Spleen (tissue), 11 donors: Measurements from ENCODE around the gene E2F8. TPM values are rescaled to one million over a fixed set of nuclear protein-coding genes. Genes with fewer than 3 reads are reported as not detected.

ENCODE experiments used
- DNase-seq: peaks from one replicate; pipeline ENCODE4 v3.0.0-alpha.2; 2020
- H3K27ac ChIP-seq, 8 donors: fragments of 200-600 bp; sonication (generic) in 7 of 8; 1 replicate in 4 of 8; 2 replicates in 4 of 8; pipeline versions ENCODE4 v1.5.0 to v1.8.0; 2016 to 2021; ENCODE audit warnings: inconsistent platforms in 4 of 8, mild to moderate bottlenecking in 4 of 8, moderate library complexity in 1 of 8
- H3K27me3 ChIP-seq, 7 donors: fragments of 200-600 bp; sonication (generic) in 6 of 7; replicated peaks in 1 of 7; 1 replicate in 4 of 7; 2 replicates in 3 of 7; pipeline versions ENCODE4 v1.5.0 to v1.8.0; 2016 to 2021; ENCODE audit warnings: inconsistent platforms in 3 of 7, mild to moderate bottlenecking in 1 of 7
- H3K36me3 ChIP-seq, 6 donors: fragments of 200-600 bp; sonication (generic) in 5 of 6; 1 replicate in 4 of 6; 2 replicates in 2 of 6; pipeline versions ENCODE4 v1.5.0 to v1.8.0; 2016 to 2021; ENCODE audit warnings: inconsistent platforms in 2 of 6
- H3K4me1 ChIP-seq, 6 donors: fragments of 200-600 bp; sonication (generic) in 5 of 6; 1 replicate in 3 of 6; 2 replicates in 3 of 6; pipeline versions ENCODE4 v1.5.0 to v1.8.0; 2016 to 2021; ENCODE audit warnings: inconsistent platforms in 3 of 6
- H3K4me3 ChIP-seq, 8 donors: fragments of 200-600 bp; sonication (generic) in 7 of 8; 1 replicate in 4 of 8; 2 replicates in 4 of 8; pipeline versions ENCODE4 v1.5.0 to v1.8.0; 2016 to 2021; ENCODE audit warnings: inconsistent platforms in 4 of 8, mild to moderate bottlenecking in 4 of 8, moderate library complexity in 2 of 8
- H3K9me3 ChIP-seq, 8 donors: fragments of 200-600 bp; sonication (generic) in 7 of 8; 1 replicate in 4 of 8; 2 replicates in 4 of 8; pipeline versions ENCODE4 v1.5.0 to v1.8.0; 2016 to 2021; ENCODE audit warnings: inconsistent platforms in 4 of 8
- POLR2A ChIP-seq, 3 donors: fragments of 450-650 bp; IDR thresholded peaks; one replicate each; pipeline ENCODE4 v1.5.1; 2017; ENCODE audit warnings: antibody characterized with exemption in 3 of 3, mild to moderate bottlenecking in 1 of 3
- POLR2AphosphoS5 ChIP-seq, 3 donors: sonication (generic); formaldehyde crosslinking; IDR thresholded peaks; one replicate each; pipeline ENCODE4 v1.5.1; 2017; ENCODE audit warnings: antibody characterized with exemption in 3 of 3
- WGBS, 5 donors: extraction: QIAGEN DNeasy Blood & Tissue Kit in 3 of 5; methylation state at CpG; one replicate each; pipeline versions ENCODE4 v1.1.5 to v1.1.7; 2013 to 2018; 5-methylcytosine and 5-hydroxymethylcytosine counted together
- intact Hi-C: fragments of 100-400 bp; cut with DNase I; formaldehyde crosslinking; loops from one replicate; pipeline ENCODE4 v1.15.0; 2023; ENCODE audit warnings: low total_unique reads
- polyA plus RNA-seq, 3 donors: library from polyadenylated mRNA; stranded (reverse); fragments of 200-250 nt; gene quantifications; one replicate each; pipeline ENCODE4 v1.2.1, GENCODE V29; 2013
- total RNA-seq, 7 donors: library from RNA; depleted of rRNA in 3 of 7; stranded (reverse); fragments of >200 nt in 3 of 7; fragmentation: NEBNext Ultra II Directional in 4 of 7; extraction: Animal tissue kit (Norgen Biotek cat#: 25700) in 4 of 7; gene quantifications; one replicate each; pipeline versions ENCODE4 v1.1.0 to v1.2.1, GENCODE V29; 2016 to 2021
- TF ChIP-seq, protein P1 (sequence below), 11 experiments: fragments of 200-600 bp in 7 of 11; fragments of 450-650 bp in 4 of 11; sonication (generic) in 4 of 11; IDR thresholded peaks in 8 of 11; conservative IDR thresholded peaks in 3 of 11; 1 replicate in 7 of 11; 2 replicates in 4 of 11; pipeline versions ENCODE4 v1.4.0 to v1.8.0; 2016 to 2021; ENCODE audit warnings: antibody characterized with exemption in 11 of 11, inconsistent platforms in 4 of 11, mild to moderate bottlenecking in 1 of 11
- donor health status: healthy with polysubstance abuse.
- donor health status: DM: no; HTN: no; CAD: no; lungs with moderate emphysema.
- donor health status: DM: no; HTN: no; CAD: no.
- donor health status: Bipolar disorder and iron deficiency.
- donor health status: healthy.
- donor health status: DM: no; HTN: no; CAD: no.
- donor health status: DM: yes; HTN: yes; CAD: no.

Gene E2F8
- total and polyA plus RNA-seq, 10 donors: 0.22 to 4.5 (median 1.8) TPM

DNA sequence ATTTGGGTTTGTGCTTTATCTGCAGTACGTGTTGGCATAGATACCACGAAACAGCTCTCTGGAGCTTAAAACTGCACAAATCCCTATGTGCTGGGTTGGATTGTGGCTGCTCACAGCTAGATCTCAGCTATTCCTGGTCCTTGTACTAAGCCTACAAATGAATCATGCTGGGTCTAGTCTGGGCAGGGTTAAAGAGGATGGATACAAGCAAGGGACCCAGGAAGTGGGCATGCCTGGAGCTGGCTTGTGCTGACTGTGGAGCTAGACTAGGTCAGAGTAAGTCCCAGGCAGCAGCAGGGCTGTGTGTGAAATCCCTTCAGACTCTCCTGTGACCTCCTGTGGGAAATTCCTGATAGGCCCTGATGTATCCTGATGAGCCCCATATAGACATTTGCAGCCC is 3.9 kb upstream of the E2F8 start:
- DNase-seq: no peak
- intact Hi-C loops: no loop called here
- H3K4me3 ChIP-seq: no peak overlapping the region
- no peak for TF ChIP-seq POLR2A (IDR thresholded peaks at IDR 0.05)
- peaks cover 0 to 72% (median 36%) of the 10 kb centered on the region in 7 donors for H3K27me3 ChIP-seq
- H3K4me1 ChIP-seq: peaks cover 5 to 53% (median 33%) of the 10 kb centered on the region in 6 donors
- WGBS, 5 donors: 49 to 84% (median 81%) methylated on average over 2 of the region's 2 CpGs
- no peak overlapping the region for H3K27ac ChIP-seq
- no peaks in the 10 kb centered on the region for H3K36me3 ChIP-seq
- no peaks in the 10 kb centered on the region for H3K9me3 ChIP-seq

DNA sequence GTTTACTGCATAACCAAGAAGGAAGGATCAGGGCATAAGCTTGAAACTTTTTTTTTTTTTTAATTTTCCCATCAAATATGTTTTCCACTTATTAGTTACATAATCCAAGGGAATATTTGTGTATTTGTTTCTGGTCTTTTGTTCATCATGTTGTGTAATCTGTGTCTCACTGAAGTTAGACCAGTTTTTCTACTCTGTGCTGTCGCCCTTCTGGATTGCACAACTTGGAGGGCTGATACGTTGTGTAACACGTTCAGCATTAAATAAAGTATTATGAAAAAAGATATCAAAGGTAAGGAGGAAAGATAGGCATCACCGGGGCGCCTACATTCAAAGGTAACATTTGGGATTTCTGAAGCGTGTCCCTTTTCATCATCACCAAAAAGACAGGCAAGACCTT is 3.3 kb upstream of the E2F8 start:
- Histone ChIP-seq H3K4me1 (peaks cover 5 to 54% (median 33%) of the 10 kb centered on the region in 6 donors), H3K27me3 (peaks cover 0 to 77% (median 39%) of the 10 kb centered on the region in 7 donors), H3K27ac (no peak overlapping the region), H3K36me3 (no peaks in the 10 kb centered on the region), H3K4me3 (no peak overlapping the region), H3K9me3 (no peaks in the 10 kb centered on the region)
- TF ChIP-seq, protein P1, sequence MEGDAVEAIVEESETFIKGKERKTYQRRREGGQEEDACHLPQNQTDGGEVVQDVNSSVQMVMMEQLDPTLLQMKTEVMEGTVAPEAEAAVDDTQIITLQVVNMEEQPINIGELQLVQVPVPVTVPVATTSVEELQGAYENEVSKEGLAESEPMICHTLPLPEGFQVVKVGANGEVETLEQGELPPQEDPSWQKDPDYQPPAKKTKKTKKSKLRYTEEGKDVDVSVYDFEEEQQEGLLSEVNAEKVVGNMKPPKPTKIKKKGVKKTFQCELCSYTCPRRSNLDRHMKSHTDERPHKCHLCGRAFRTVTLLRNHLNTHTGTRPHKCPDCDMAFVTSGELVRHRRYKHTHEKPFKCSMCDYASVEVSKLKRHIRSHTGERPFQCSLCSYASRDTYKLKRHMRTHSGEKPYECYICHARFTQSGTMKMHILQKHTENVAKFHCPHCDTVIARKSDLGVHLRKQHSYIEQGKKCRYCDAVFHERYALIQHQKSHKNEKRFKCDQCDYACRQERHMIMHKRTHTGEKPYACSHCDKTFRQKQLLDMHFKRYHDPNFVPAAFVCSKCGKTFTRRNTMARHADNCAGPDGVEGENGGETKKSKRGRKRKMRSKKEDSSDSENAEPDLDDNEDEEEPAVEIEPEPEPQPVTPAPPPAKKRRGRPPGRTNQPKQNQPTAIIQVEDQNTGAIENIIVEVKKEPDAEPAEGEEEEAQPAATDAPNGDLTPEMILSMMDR (IDR thresholded peaks at IDR 0.05 in 8 of 11, conservative IDR thresholded peaks at IDR 0.05 in 3 of 11): no peak
- TF ChIP-seq POLR2AphosphoS5 (IDR thresholded peaks at IDR 0.05): no peak
- no peak for TF ChIP-seq POLR2A (IDR thresholded peaks at IDR 0.05)
- DNase-seq: no peak
- WGBS, 5 donors: 56 to 90% (median 75%) methylated on average over 6 of the region's 6 CpGs
- intact Hi-C loops: no loop called here

DNA sequence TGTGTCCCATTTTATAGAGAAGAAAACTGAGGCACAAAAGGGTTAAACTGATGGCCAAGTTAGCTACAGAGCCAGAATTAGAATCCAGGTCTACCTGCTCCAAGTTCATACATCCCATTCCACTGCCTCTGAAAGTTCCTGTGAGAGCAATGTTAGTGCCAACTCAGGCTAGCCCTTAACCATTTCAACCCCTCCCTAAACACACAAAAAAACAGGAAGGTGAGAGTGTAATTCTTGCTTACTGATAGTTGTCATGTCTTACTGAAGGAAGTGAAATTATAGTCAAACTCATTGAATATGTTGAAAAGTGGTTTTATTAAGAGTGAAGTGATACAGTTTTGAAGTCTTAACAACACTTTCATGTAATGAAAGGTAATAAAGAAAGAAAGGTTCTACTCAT is 2.9 kb upstream of the E2F8 start:
- Histone ChIP-seq H3K9me3 (no peaks in the 10 kb centered on the region), H3K27ac (no peak overlapping the region), H3K36me3 (no peaks in the 10 kb centered on the region), H3K4me1 (peaks cover 5 to 54% (median 33%) of the 10 kb centered on the region in 6 donors), H3K4me3 (no peak overlapping the region), H3K27me3 (peaks cover 0 to 79% (median 44%) of the 10 kb centered on the region in 7 donors)
- no peak for DNase-seq
- TF ChIP-seq, protein P1 (IDR thresholded peaks at IDR 0.05 in 8 of 11, conservative IDR thresholded peaks at IDR 0.05 in 3 of 11): no peak
- no peak for TF ChIP-seq POLR2AphosphoS5 (IDR thresholded peaks at IDR 0.05)
- TF ChIP-seq POLR2A (IDR thresholded peaks at IDR 0.05): no peak
- intact Hi-C loops: no loop called here

DNA sequence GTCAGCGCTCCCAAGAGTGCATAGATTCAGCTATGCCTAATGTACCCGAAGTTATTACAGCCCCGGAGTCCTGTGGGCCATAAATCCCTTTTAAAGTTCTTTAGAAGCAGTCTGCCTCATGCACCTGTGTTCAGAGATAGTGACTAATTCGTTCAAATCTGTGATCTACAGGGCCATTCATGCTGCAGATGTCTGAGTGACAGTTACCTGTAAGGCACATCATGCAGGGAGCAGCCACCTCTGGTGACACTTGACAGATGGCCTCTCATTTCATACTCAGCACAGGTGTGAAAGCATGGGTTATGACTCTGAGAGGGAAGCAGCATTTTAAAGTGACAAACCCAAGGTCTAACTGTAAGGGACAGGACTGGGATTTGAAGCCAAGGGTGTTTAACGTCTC is 2.4 kb upstream of the E2F8 start:
- Histone ChIP-seq H3K27ac (no peak overlapping the region), H3K9me3 (no peaks in the 10 kb centered on the region), H3K27me3 (peaks cover 0 to 79% (median 44%) of the 10 kb centered on the region in 7 donors), H3K36me3 (no peaks in the 10 kb centered on the region), H3K4me1 (peaks cover 5 to 54% (median 33%) of the 10 kb centered on the region in 6 donors), H3K4me3 (no peak overlapping the region)
- TF ChIP-seq POLR2AphosphoS5 (IDR thresholded peaks at IDR 0.05) (no peak), POLR2A (IDR thresholded peaks at IDR 0.05) (no peak)
- DNase-seq: no peak
- WGBS, 5 donors: 66 to 82% (median 76%) methylated on average over 5 of the region's 5 CpGs
- intact Hi-C loops: no loop called here

DNA sequence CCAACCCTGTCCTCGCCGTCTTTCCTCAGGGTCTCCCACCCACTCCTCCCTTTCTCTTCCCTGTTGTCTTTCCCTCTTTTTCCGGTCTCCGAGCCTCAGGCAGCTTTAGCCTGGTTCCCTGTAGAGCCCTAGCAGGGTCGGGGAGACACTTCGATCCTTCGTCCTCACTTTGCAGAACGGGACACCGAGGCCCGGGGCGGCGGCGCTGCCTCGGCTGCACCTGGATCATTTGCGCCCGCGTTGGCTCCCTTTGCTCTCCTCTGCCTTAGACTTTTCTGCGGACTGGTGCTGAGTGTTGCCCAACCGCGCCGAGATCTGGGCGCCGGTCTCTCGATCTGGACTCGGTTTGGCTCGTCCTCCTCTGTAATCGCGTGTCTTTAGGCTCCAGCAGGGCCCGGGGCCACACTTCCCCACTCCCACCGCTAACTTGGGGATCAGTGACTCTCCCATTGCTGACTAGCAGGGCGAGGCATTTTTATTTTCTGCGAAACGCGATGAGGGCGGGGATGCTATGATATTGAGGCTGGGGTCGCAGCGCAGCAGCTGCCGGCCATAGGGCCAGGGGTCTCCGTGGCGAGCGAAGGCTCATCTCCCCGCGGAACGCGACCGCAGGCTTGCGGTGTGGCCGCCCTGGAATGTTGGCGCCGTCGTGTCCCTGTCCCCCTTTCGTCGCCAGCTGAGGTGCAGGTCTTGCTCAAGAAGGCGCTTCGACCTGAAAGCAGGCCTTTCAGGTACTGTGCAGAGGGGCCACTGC is 1.6 kb upstream of the E2F8 start:
- intact Hi-C loops: no loop called here
- Histone ChIP-seq H3K4me1 (peaks cover 5 to 54% (median 33%) of the 10 kb centered on the region in 6 donors), H3K4me3 (peak overlapping the region in 6 of 8 donors; percentile 80 to 97 (median 88)), H3K27me3 (peaks cover 0 to 79% (median 44%) of the 10 kb centered on the region in 7 donors), H3K36me3 (peaks cover 0 to 7% (median 0%) of the 10 kb centered on the region in 6 donors), H3K9me3 (no peaks in the 10 kb centered on the region), H3K27ac (peak overlapping the region in 1 of 8 donors; percentile 62)
- TF ChIP-seq, protein P1 (IDR thresholded peaks at IDR 0.05 in 8 of 11, conservative IDR thresholded peaks at IDR 0.05 in 3 of 11): peak in 1 of 11 experiments; percentile 3
- TF ChIP-seq POLR2A (IDR thresholded peaks at IDR 0.05) (no peak), POLR2AphosphoS5 (IDR thresholded peaks at IDR 0.05) (no peak)
- WGBS, 5 donors: 6 to 20% (median 18%) methylated on average over 26 to 55 of the region's 55 CpGs
- DNase-seq: peak; percentile 78
